Hematopoietic multipotent progenitor cell treated with erythropoietin and hydrocortisone succinate and interleukin-3 and kit ligand, for 6 days (in vitro differentiated cells): ENCODE data around the gene PPP2R5C.
A peak's percentile ranks its signal among the peaks of the same experiment; 100 is the strongest.

Experiments used
- DNase-seq: peaks from one replicate; pipeline ENCODE4 v3.0.0-alpha.2; 2015

Gene PPP2R5C

GRCh38 chr14:101819251-101819990, 57.9 kb downstream of the PPP2R5C start:
- DNase-seq: no peak

GRCh38 chr14:101820283-101820798, 58.8 kb downstream of the PPP2R5C start:
- no peak for DNase-seq

GRCh38 chr14:101821528-101821927, 60.0 kb downstream of the PPP2R5C start:
- no peak for DNase-seq

- no peak for DNase-seq
Observed at GRCh38 chr14:101823066-101823465, 61.6 kb downstream of the PPP2R5C start.

- peak; percentile 73 for DNase-seq
Observed at GRCh38 chr14:101823511-101824120, 62.1 kb downstream of the PPP2R5C start.

GRCh38 chr14:101824339-101824727, 62.8 kb downstream of the PPP2R5C start:
- no peak for DNase-seq

- DNase-seq: peak; percentile 64
Observed at GRCh38 chr14:101825797-101826196, 64.3 kb downstream of the PPP2R5C start.

GRCh38 chr14:101826351-101826750, 64.8 kb downstream of the PPP2R5C start:
- no peak for DNase-seq

- no peak for DNase-seq
Observed at GRCh38 chr14:101827286-101827685, 65.8 kb downstream of the PPP2R5C start.

GRCh38 chr14:101828046-101828445, 66.5 kb downstream of the PPP2R5C start:
- no peak for DNase-seq

- DNase-seq: no peak
Observed at GRCh38 chr14:101830271-101830670, 68.8 kb downstream of the PPP2R5C start.

- no peak for DNase-seq
Observed at GRCh38 chr14:101833045-101833444, 71.5 kb downstream of the PPP2R5C start.

- DNase-seq: no peak
Observed at GRCh38 chr14:101834397-101834796, 72.9 kb downstream of the PPP2R5C start.

- DNase-seq: no peak
Observed at GRCh38 chr14:101834800-101835547, 73.5 kb downstream of the PPP2R5C start.

GRCh38 chr14:101835566-101835965, 74.1 kb downstream of the PPP2R5C start:
- no peak for DNase-seq

- no peak for DNase-seq
Observed at GRCh38 chr14:101836135-101836534, 74.6 kb downstream of the PPP2R5C start.

GRCh38 chr14:101838476-101838875, 77.0 kb downstream of the PPP2R5C start:
- DNase-seq: peak; percentile 63

- no peak for DNase-seq
Observed at GRCh38 chr14:101839236-101839635, 77.7 kb downstream of the PPP2R5C start.

GRCh38 chr14:101839661-101840060, 78.2 kb downstream of the PPP2R5C start:
- no peak for DNase-seq

GRCh38 chr14:101840649-101841369, 79.3 kb downstream of the PPP2R5C start:
- no peak for DNase-seq

- no peak for DNase-seq
Observed at GRCh38 chr14:101843038-101843437, 81.5 kb downstream of the PPP2R5C start.

- peak; percentile 62 for DNase-seq
Observed at GRCh38 chr14:101843665-101844064, 82.2 kb downstream of the PPP2R5C start.

GRCh38 chr14:101844219-101844618, 82.7 kb downstream of the PPP2R5C start:
- DNase-seq: no peak
